Liver (tissue), 9 donors: Measurements from ENCODE around the gene IL12RB2. TPM values are rescaled to one million over a fixed set of nuclear protein-coding genes. Genes with fewer than 3 reads are reported as not detected.

Experiments
- DNase-seq: peaks from one replicate; pipeline ENCODE4 v3.0.0-alpha.2; 2017; ENCODE audit warnings: low spot score
- H3K27ac ChIP-seq, 2 donors: one replicate each; pipeline ENCODE4 v1.7.0; 2013; ENCODE audit warnings: inconsistent platforms in 2 of 2, low read length in 2 of 2, control low read depth in 1 of 2, low read depth in 1 of 2, mild to moderate bottlenecking in 1 of 2
- H3K27me3 ChIP-seq, 4 donors: one replicate each; pipeline versions ENCODE4 v1.6.1 to v1.7.0; 2013; ENCODE audit warnings: low read length in 3 of 4, inconsistent platforms in 1 of 4, mild to moderate bottlenecking in 1 of 4, moderate library complexity in 1 of 4; ENCODE audit not compliant: control insufficient read depth in 4 of 4, insufficient read depth in 4 of 4
- H3K36me3 ChIP-seq, 4 donors: one replicate each; pipeline versions ENCODE4 v1.6.1 to v1.7.0; 2013; ENCODE audit warnings: low read length in 3 of 4, mild to moderate bottlenecking in 3 of 4, low read depth in 1 of 4, moderate library complexity in 1 of 4; ENCODE audit not compliant: control insufficient read depth in 4 of 4, insufficient read depth in 3 of 4
- H3K4me1 ChIP-seq, 4 donors: one replicate each; pipeline versions ENCODE4 v1.6.1 to v1.7.0; 2013; ENCODE audit warnings: low read length in 3 of 4, mild to moderate bottlenecking in 3 of 4, moderate library complexity in 1 of 4; ENCODE audit not compliant: control insufficient read depth in 4 of 4, insufficient read depth in 4 of 4
- H3K4me3 ChIP-seq, 3 donors: one replicate each; pipeline versions ENCODE4 v1.6.1 to v1.7.0; 2013; ENCODE audit warnings: low read length in 3 of 3, control low read depth in 1 of 3, low read depth in 1 of 3, mild to moderate bottlenecking in 1 of 3
- H3K9ac ChIP-seq, 2 donors: one replicate each; pipeline ENCODE4 v1.7.0; 2013; ENCODE audit warnings: low read length in 2 of 2, mild to moderate bottlenecking in 2 of 2, moderate library complexity in 2 of 2, control low read depth in 1 of 2, low read depth in 1 of 2
- H3K9me3 ChIP-seq, 4 donors: one replicate each; pipeline versions ENCODE4 v1.6.1 to v1.7.0; 2013; ENCODE audit warnings: low read length in 3 of 4; ENCODE audit not compliant: control insufficient read depth in 4 of 4
- ATF3 ChIP-seq: IDR thresholded peaks from 2 replicates; pipeline ENCODE4 v1.6.1; 2016; ENCODE audit warnings: antibody characterized with exemption
- CTCF ChIP-seq: fragments of 150-350 bp; IDR thresholded peaks from 2 replicates; pipeline ENCODE4 v1.5.1; 2017; ENCODE audit warnings: improper control_type of control experiment, low read depth, low read length; ENCODE audit not compliant: missing input control
- EGR1 ChIP-seq, 2 donors: IDR thresholded peaks; 2 replicates each; pipeline ENCODE4 v1.6.1; 2016 to 2018; ENCODE audit warnings: antibody characterized with exemption in 2 of 2, low read depth in 2 of 2
- FOXA1 ChIP-seq: IDR thresholded peaks from 2 replicates; pipeline ENCODE4 v1.6.1; 2016; ENCODE audit warnings: antibody characterized with exemption
- FOXA2 ChIP-seq: IDR thresholded peaks from 2 replicates; pipeline ENCODE4 v1.6.1; 2016; ENCODE audit warnings: antibody characterized with exemption
- GABPA ChIP-seq, 2 donors: IDR thresholded peaks in 1 of 2; conservative IDR thresholded peaks in 1 of 2; 2 replicates each; pipeline ENCODE4 v1.6.1; 2016; ENCODE audit warnings: antibody characterized with exemption in 2 of 2, mild to moderate bottlenecking in 1 of 2, moderate library complexity in 1 of 2
- HNF4A ChIP-seq, 2 donors: conservative IDR thresholded peaks; 2 replicates each; pipeline ENCODE4 v1.6.1; 2016; ENCODE audit warnings: antibody characterized with exemption in 2 of 2, mild to moderate bottlenecking in 2 of 2
- HNF4G ChIP-seq: IDR thresholded peaks from 2 replicates; pipeline ENCODE4 v1.6.1; 2016; ENCODE audit warnings: antibody characterized with exemption
- JUND ChIP-seq, 2 donors: IDR thresholded peaks; 2 replicates each; pipeline ENCODE4 v1.6.1; 2016; ENCODE audit warnings: antibody characterized with exemption in 2 of 2
- MAX ChIP-seq: IDR thresholded peaks from 2 replicates; pipeline ENCODE4 v1.6.1; 2016; ENCODE audit warnings: antibody characterized with exemption
- NR2F2 ChIP-seq: IDR thresholded peaks from 2 replicates; pipeline ENCODE4 v1.6.1; 2016; ENCODE audit warnings: antibody characterized with exemption
- RAD21 ChIP-seq, 2 donors: IDR thresholded peaks; 2 replicates each; pipeline ENCODE4 v1.6.1; 2016; ENCODE audit warnings: antibody characterized with exemption in 2 of 2, mild to moderate bottlenecking in 2 of 2
- REST ChIP-seq: IDR thresholded peaks from 2 replicates; pipeline ENCODE4 v1.6.1; 2016; ENCODE audit warnings: antibody characterized with exemption, mild to moderate bottlenecking
- RXRA ChIP-seq, 2 donors: IDR thresholded peaks; 2 replicates each; pipeline ENCODE4 v1.6.1; 2017 to 2018; ENCODE audit warnings: antibody characterized with exemption in 2 of 2, mild to moderate bottlenecking in 1 of 2
- SP1 ChIP-seq: IDR thresholded peaks from 2 replicates; pipeline ENCODE4 v1.6.1; 2018; ENCODE audit warnings: antibody characterized with exemption, mild to moderate bottlenecking
- TAF1 ChIP-seq: conservative IDR thresholded peaks from 2 replicates; pipeline ENCODE4 v1.6.1; 2016; ENCODE audit warnings: antibody characterized with exemption, mild to moderate bottlenecking
- YY1 ChIP-seq: IDR thresholded peaks from 2 replicates; pipeline ENCODE4 v1.6.1; 2016; ENCODE audit warnings: antibody characterized with exemption, mild to moderate bottlenecking
- ZBTB33 ChIP-seq: IDR thresholded peaks from 2 replicates; pipeline ENCODE4 v1.6.1; 2016; ENCODE audit warnings: antibody characterized with exemption
- WGBS: extraction: QIAGEN DNeasy Blood & Tissue Kit; methylation state at CpG from one replicate; pipeline ENCODE4 v1.1.7; 2013; 5-methylcytosine and 5-hydroxymethylcytosine counted together
- polyA plus RNA-seq, 2 donors: library from polyadenylated mRNA; stranded (reverse) in 1 of 2; unstranded in 1 of 2; fragments of 200-250 nt in 1 of 2; fragments of >200 nt in 1 of 2; fragmentation: Nextera tagmentation in 1 of 2; extraction: Ambion mirVana in 1 of 2; gene quantifications; one replicate each; pipeline versions ENCODE4 v1.2.1 to v1.2.3, GENCODE V29; 2013 to 2015
- total RNA-seq, 2 donors: library from RNA; depleted of rRNA; stranded (reverse); fragments of >200 nt; gene quantifications; one replicate each; pipeline ENCODE4 v1.2.3, GENCODE V29; 2014
- donor health status: healthy.
- donor health status: healthy.
- donor health status: healthy.
- donor health status: healthy.
- donor health status: healthy.

IL12RB2 gene
- total and polyA plus RNA-seq, 4 donors, result 0.06 to 1.3 (median 0.58) TPM

- H3K27ac ChIP-seq, result no peak overlapping the region
- no peak overlapping the region for H3K4me3 ChIP-seq
- TF ChIP-seq NR2F2 (no peak), REST (no peak), ATF3 (no peak), RXRA (IDR thresholded peaks at IDR 0.05) (no peak), HNF4G (no peak), FOXA1 (no peak), CTCF (no peak), RAD21 (IDR thresholded peaks at IDR 0.05) (no peak), MAX (no peak), GABPA (IDR thresholded peaks at IDR 0.05 in 1 of 2, conservative IDR thresholded peaks at IDR 0.05 in 1 of 2) (no peak), HNF4A (conservative IDR thresholded peaks at IDR 0.05) (no peak), FOXA2 (no peak), EGR1 (IDR thresholded peaks at IDR 0.05; ENCODE audit: low read depth in 2 of 2) (no peak), SP1 (no peak), YY1 (no peak), JUND (IDR thresholded peaks at IDR 0.05) (no peak), ZBTB33 (no peak), TAF1 (no peak)
- 82% methylated on average over 4 of the region's 4 CpGs for WGBS
- no peak for DNase-seq
- H3K4me1 ChIP-seq, result peaks cover 0 to 5% (median 0%) of the 10 kb centered on the region in 4 donors
- peaks cover 0 to 6% (median 0%) of the 10 kb centered on the region in 4 donors for H3K9me3 ChIP-seq
- H3K9ac ChIP-seq, result no peak overlapping the region
- peaks cover 0 to 13% (median 2%) of the 10 kb centered on the region in 4 donors for H3K36me3 ChIP-seq
- no peaks in the 10 kb centered on the region for H3K27me3 ChIP-seq
Observed at GRCh38 chr1:67381154-67381553, 73.5 kb downstream of the IL12RB2 start.
